HG03139 (cell line): Measurements from ENCODE around the gene IKZF4.

Experiments used
- ATAC-seq: cut with Tn5 transposase; IDR thresholded peaks from one replicate; pipeline ENCODE4 v1.9.1; 2021; ENCODE audit not compliant: unreplicated experiment

The IKZF4 gene

GRCh38 chr12:56081393-56082347 lies 60.8 kb downstream of the IKZF4 start:
- no peak for ATAC-seq

GRCh38 chr12:56082382-56082781 lies 61.5 kb downstream of the IKZF4 start:
- no peak for ATAC-seq

GRCh38 chr12:56082967-56083366 lies 62.1 kb downstream of the IKZF4 start:
- ATAC-seq: no peak

GRCh38 chr12:56084958-56085543 lies 64.2 kb downstream of the IKZF4 start:
- ATAC-seq: no peak

GRCh38 chr12:56086096-56086495 lies 65.3 kb downstream of the IKZF4 start:
- ATAC-seq: no peak

- no peak for ATAC-seq
These were observed 65.8 kb downstream of the IKZF4 start for GRCh38 chr12:56086608-56087007.

- no peak for ATAC-seq
These were observed 66.4 kb downstream of the IKZF4 start for GRCh38 chr12:56087220-56087619.
